GM18909 (cell line): Measurements from ENCODE around the gene PDGFD.
"Not testable (repeated sequence)": the region's sequence is repeated elsewhere in the genome, so short reads cannot be mapped to it uniquely, and the experiment has no call there.

Source experiments
- ATAC-seq: cut with Tn5 transposase; IDR thresholded peaks from one replicate; pipeline ENCODE4 v1.9.1; 2021; ENCODE audit warnings: mild to moderate bottlenecking; ENCODE audit not compliant: unreplicated experiment, poor library complexity

Gene PDGFD

GRCh38 chr11:104060004-104060794, 103.7 kb downstream of the PDGFD start:
- ATAC-seq, result no peak

GRCh38 chr11:104058680-104059079, 105.3 kb downstream of the PDGFD start:
- no peak for ATAC-seq

- ATAC-seq, result no peak
Observed at GRCh38 chr11:104057908-104058307, 106.0 kb downstream of the PDGFD start.

DNA sequence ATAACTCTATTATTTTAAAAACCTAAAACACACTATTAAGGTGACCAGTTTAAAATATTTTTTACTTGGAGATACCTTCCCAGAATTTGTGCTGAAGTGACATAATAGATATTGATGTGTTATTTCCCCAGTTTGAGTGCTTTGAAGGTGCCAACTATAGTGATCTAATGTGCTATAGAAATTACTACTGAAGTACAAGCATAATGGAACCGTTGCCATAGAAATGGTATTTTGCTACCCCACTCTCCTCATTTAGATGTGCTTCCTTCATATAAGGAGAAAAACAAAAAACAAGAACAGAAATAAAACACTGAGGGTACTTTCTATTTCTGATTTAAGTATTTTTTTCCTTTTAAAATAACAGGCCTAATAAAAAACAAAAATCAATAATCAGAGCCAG, 108.4 kb downstream of the PDGFD start:
- no peak for ATAC-seq

- ATAC-seq, result no peak
Observed at GRCh38 chr11:104054911-104055529, 108.9 kb downstream of the PDGFD start.

- ATAC-seq, result no peak
Observed at GRCh38 chr11:104053743-104054478, 110.0 kb downstream of the PDGFD start.

- ATAC-seq, result no peak
Observed at GRCh38 chr11:104051778-104052177, 112.2 kb downstream of the PDGFD start.

GRCh38 chr11:104049116-104049515, 114.8 kb downstream of the PDGFD start:
- no peak for ATAC-seq

DNA sequence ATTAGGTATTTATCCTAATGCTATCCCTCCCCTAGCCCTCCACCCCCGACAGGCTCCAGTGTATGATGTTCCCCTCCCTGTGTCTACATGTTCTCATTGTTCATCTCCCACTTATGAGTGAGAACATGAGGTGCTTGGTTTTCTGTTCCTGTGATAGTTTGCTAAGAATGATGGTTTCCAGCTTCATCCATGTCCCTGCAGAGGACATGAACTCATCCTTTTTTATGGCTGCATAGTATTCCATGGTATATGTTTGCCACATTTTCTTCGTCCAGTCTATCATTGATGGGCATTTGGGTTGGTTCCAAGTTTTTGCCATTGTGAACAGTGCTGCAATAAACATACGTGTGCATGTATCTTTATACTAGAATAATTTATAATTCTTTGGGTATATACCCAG, 117.1 kb downstream of the PDGFD start:
- not testable (repeated sequence) for ATAC-seq

DNA sequence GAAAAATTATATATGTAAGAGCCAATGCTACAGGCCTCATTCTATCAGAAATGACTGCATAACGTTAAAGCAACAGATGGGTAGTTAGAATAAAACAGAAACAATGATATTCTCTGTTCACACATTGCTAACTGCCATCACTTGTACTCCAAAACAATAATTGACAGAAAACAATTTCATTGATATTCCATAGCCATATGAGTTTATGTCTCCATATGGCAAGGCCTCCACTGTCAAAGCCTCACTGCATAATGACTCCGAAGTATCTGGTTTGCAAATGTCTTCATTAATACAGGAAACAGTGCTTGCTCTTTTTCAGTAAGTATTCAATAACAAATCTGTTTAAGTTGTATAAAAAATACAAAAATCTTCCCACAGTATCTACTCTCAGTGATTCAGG, 117.6 kb downstream of the PDGFD start:
- ATAC-seq, result no peak

DNA sequence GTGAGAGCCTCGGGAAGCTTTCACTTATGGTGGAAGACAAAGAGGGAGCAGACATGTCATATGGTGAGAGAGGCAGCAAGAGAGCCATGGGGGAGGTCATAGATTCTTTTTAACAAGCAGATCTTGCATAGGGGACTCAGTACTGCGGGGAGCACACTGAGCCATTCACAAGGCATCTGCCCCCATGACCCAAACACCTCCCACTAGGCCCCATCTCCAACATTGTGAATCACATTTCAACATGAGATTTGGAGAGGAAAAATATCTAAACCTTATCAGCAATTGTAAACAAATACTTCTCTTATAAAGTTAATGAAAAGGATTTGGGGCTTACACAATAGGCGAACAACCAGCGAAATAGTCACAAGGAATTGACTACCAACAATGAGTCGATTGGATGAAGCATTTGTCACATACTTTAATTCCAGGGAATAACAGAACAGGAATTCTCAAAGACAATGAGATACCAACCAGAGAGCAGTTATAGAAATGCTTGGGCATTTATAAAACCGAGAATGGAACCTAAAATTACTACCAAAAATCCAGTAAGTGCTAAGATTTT, 120.2 kb downstream of the PDGFD start:
- no peak for ATAC-seq

DNA sequence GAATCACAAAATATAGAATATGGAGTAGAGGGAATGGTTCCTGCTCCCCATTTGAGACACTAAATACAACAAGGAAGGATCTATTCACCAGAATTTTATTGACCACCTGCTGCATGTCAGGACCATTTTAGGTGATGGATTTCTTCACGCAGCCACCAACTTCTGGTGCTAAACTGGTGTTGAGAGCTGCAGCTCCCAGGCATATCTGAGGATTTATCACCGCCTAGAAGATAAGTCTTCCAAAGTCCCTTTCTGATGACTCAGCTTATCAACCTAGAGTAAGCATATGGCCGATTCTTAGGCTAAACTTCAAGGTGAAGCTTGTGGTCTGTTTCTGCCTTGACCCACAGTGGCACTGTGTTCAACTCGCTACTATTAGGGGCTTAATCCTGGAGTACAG, 120.8 kb downstream of the PDGFD start:
- no peak for ATAC-seq

DNA sequence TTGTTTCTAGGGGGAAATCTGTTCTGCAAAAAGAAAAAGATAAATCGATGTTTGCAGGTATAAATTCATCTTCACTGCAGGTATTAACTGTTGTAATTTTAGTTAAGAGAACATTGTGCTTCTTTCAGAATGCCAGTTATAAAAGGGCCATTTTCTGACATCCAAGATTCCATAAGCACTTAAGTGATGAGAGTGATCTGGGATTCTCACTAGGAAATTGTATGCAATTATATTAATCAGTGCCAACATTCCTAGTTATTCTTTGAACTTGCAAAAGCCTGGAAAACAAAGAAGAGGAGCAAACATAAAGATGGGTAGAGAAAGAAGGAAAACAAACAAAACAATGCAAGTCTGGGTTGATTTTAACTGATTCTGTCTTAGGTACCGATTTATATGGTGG, 122.2 kb downstream of the PDGFD start:
- ATAC-seq, result no peak

DNA sequence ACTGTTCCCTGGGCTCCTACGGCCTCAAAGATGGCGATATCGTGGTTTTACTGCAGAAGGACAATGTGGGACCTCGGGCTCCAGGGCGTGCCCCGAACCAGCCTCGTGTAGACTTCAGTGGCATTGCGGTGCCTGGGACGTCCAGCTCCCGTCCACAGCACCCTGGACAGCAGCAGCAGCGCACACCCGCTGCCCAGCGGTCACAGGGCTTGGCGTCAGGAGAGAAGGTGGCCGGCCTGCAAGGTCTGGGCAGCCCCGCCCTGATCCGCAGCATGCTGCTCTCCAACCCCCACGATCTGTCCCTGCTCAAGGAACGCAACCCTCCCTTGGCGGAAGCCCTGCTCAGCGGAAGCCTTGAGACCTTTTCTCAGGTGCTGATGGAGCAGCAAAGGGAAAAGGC, 127.0 kb downstream of the PDGFD start:
- ATAC-seq, result no peak

GRCh38 chr11:104036588-104036987, 127.4 kb downstream of the PDGFD start, which contains the start of gene DDI1:
Gene DDI1, plus strand, starts transcription at chr11:104036640. Its CDS starts 183 bp downstream, at chr11:104036823.
- ATAC-seq, result no peak

- ATAC-seq, result no peak
Observed at GRCh38 chr11:104033561-104033960, 130.4 kb downstream of the PDGFD start.

DNA sequence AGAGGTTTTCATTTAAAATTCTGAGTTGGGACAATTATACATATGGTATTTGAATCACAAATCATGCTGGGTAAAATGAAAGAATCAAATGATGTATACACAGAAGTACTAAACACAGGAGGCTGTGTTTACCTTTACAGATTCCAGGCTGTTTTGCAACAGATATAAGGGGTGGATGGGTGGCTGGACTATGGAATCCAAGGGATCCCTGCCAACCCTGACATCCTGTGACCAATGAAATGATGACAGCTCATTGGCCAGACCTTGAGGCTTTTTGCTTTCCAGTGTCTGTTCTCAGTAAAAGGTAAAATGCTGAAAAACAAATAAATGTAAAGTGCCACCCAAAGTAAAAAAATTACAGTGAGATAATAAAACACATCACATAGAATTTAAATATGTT, 130.8 kb downstream of the PDGFD start:
- no peak for ATAC-seq

DNA sequence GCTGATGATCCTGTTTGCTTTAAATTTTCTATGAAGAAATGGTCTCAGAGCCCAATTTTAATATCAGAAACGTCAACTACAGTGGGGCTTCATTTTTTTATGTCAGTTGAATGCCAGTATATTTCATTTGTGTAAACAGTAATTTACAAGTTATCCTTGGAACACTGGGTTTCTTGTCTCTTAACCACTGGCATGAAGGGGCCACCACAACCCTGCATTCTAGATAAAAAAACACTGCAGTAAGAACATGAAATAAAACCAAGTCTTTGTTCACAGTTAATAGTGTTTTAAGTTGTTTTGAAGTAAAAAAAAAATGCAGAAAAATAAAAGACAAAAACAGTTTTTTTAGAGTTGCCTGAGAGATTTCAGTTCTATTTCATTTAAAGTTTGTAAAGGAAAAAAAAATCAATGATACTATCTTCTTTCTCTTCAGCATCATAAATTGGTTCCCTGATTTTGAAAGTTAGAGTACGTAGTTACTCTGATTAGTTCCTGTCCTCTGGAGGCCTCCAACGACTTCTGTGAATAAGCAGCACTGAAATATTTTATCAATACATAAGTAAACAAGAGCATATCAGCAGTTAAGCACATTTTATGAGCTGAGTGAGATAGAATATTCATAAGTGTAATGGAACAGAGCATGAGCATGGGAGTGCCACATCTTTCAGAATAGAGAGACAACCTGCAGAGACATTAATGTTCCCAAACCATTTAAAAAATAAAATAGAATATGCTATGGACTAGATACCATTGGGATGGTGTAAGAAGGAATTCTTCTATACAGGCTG, 135.3 kb downstream of the PDGFD start:
- ATAC-seq, result no peak

- no peak for ATAC-seq
Observed at GRCh38 chr11:104024572-104024971, 139.4 kb downstream of the PDGFD start.
